ENCODE data around the gene PDLIM4.

PDLIM4 gene

DNA sequence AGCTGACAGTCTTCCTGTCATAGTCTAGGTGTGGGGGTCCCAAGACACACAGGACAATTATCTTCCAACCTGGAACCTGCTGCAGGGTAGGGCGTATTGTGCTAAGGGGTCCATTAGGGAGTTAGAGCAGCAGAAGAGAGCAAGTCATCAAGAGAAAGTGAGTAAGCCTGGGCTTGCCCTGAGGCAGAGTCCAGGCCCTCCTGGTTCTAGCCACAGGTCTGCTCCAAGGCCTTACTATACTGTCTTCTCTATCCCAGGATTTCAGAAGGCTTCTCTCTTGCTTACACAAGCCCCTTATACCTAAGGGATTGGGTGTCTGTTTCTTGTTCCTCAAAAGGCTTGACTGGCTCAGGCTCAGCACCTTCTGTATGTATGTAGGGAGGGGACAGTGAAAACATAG lies 37.5 kb upstream of the PDLIM4 start:
- Histone ChIP-seq H3K36me3 (ENCODE audit: control insufficient read depth, insufficient read depth, low read length) (no peaks in the 10 kb centered on the region), H3K27me3 (ENCODE audit: control insufficient read depth, insufficient read depth, low read length) (no peaks in the 10 kb centered on the region), H3K9ac (ENCODE audit: low read depth, low read length) (no peak overlapping the region), H3K9me3 (ENCODE audit: control insufficient read depth, insufficient read depth, low read length) (no peaks in the 10 kb centered on the region), H3K4me1 (ENCODE audit: control insufficient read depth, insufficient read depth, low read length) (no peaks in the 10 kb centered on the region), H3K4me3 (ENCODE audit: low read depth, low read length) (no peak overlapping the region)

DNA sequence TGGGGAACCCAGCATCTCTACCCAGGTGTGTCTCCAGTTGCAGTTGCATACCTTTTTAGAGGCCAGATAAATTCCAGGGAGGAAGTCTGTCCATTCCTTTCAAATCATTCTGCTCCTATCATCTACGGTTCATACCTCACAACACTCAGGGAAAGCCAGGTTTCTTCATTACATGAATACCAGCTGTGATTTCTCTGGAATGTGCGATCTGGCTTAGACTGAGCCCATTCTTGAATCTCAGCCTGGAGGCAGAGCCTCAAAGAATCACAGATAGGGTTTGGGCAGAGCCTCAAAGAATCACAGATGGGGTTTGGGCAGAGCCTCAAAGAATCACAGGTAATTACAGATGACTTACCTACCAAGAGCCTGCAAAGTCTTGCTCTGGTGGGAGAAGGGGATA lies 37.0 kb upstream of the PDLIM4 start:
- Histone ChIP-seq H3K9ac (ENCODE audit: low read depth, low read length) (no peak overlapping the region), H3K36me3 (ENCODE audit: control insufficient read depth, insufficient read depth, low read length) (no peaks in the 10 kb centered on the region), H3K4me3 (ENCODE audit: low read depth, low read length) (no peak overlapping the region), H3K4me1 (ENCODE audit: control insufficient read depth, insufficient read depth, low read length) (no peaks in the 10 kb centered on the region), H3K27me3 (ENCODE audit: control insufficient read depth, insufficient read depth, low read length) (peaks cover under 1% of the 10 kb centered on the region), H3K9me3 (ENCODE audit: control insufficient read depth, insufficient read depth, low read length) (no peaks in the 10 kb centered on the region)

DNA sequence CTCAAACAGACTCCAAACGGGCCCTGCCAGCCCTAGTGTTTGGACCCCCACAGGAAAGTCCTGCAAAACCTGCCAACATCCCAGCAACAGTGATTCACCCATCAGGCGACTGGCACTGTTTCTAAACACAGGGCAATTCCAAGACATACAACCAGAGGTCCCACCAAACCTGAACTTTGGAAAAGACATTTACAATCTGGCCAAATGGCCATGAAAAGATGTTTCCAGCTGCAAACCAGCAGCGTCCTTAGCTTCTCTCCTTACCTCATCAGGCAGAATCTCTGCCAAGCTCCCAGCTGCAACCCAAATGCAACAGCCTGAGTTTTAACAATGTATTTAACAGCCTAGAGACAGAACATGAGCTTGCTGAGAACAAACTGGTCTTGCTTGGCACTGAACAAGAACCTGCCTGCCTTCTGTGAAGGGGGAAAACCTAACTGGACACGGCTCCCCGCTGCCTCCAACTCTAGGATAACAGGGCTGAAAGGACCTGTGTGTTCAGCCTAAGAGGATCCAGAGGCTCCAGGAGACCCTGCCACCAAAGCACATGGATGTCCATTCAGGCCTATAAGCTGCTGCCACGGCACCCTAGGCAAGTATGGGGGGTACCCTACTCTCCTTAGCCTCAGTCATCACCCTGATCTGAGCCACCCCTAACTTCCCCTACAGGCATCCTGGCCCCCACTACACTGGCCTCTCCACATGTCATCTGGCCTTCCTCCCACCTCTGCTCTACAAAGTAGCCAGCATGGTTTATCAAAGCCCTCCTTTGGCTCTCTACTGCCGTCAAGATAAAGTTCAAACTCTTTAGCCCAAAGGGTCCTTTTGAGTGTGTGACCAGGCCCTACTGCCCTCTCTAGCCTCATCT lies 35.5 kb upstream of the PDLIM4 start:
- Histone ChIP-seq H3K36me3 (ENCODE audit: control insufficient read depth, insufficient read depth, low read length) (no peaks in the 10 kb centered on the region), H3K9ac (ENCODE audit: low read depth, low read length) (no peak overlapping the region), H3K9me3 (ENCODE audit: control insufficient read depth, insufficient read depth, low read length) (no peaks in the 10 kb centered on the region), H3K4me1 (ENCODE audit: control insufficient read depth, insufficient read depth, low read length) (no peaks in the 10 kb centered on the region), H3K27me3 (ENCODE audit: control insufficient read depth, insufficient read depth, low read length) (peaks cover 15% of the 10 kb centered on the region), H3K4me3 (ENCODE audit: low read depth, low read length) (no peak overlapping the region)

DNA sequence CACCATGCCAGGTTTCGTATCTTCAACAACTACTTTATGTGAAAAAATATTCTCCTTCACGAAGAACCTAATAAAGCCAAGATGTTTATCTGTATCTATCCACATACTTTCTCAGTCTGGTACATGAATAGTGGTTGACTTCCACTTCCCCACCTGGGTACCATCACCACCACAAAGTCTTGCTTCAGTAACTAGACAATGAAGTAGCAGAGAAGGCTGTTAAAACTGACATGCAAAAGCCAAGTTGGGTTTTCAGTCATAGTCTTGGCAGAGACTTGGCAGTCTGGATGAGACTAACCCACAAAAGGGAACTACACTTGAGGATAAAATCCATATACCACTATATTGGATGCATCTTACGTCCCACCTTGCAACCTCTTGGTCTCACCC lies 34.9 kb upstream of the PDLIM4 start:
- peaks cover 16% of the 10 kb centered on the region for H3K27me3 ChIP-seq (ENCODE audit: control insufficient read depth, insufficient read depth, low read length)
- no peak overlapping the region for H3K4me3 ChIP-seq (ENCODE audit: low read depth, low read length)
- H3K4me1 ChIP-seq (ENCODE audit: control insufficient read depth, insufficient read depth, low read length), result no peaks in the 10 kb centered on the region
- no peaks in the 10 kb centered on the region for H3K36me3 ChIP-seq (ENCODE audit: control insufficient read depth, insufficient read depth, low read length)
- H3K9me3 ChIP-seq (ENCODE audit: control insufficient read depth, insufficient read depth, low read length), result no peaks in the 10 kb centered on the region
- H3K9ac ChIP-seq (ENCODE audit: low read depth, low read length), result no peak overlapping the region

DNA sequence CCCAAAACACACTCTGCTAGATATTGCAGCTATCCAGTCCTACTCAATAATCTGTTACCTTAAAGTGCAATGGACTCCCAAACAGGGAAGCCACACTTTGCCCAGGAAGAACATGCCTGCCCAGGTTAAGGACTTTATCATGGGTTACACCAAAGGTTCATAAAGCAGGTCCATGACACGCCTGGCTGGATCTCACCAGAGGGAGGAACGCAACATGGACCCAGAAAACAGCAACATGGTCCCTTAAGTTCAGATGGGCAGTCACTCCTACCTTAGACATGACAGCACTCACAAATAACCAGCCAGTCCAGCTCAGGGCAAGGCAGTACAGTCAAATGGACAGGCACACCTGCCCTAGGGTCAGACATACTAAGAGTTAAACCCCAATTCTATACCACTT lies 33.6 kb upstream of the PDLIM4 start:
- Histone ChIP-seq H3K27me3 (ENCODE audit: control insufficient read depth, insufficient read depth, low read length) (peaks cover 20% of the 10 kb centered on the region), H3K4me1 (ENCODE audit: control insufficient read depth, insufficient read depth, low read length) (no peaks in the 10 kb centered on the region), H3K9ac (ENCODE audit: low read depth, low read length) (no peak overlapping the region), H3K9me3 (ENCODE audit: control insufficient read depth, insufficient read depth, low read length) (no peaks in the 10 kb centered on the region), H3K4me3 (ENCODE audit: low read depth, low read length) (no peak overlapping the region), H3K36me3 (ENCODE audit: control insufficient read depth, insufficient read depth, low read length) (no peaks in the 10 kb centered on the region)

DNA sequence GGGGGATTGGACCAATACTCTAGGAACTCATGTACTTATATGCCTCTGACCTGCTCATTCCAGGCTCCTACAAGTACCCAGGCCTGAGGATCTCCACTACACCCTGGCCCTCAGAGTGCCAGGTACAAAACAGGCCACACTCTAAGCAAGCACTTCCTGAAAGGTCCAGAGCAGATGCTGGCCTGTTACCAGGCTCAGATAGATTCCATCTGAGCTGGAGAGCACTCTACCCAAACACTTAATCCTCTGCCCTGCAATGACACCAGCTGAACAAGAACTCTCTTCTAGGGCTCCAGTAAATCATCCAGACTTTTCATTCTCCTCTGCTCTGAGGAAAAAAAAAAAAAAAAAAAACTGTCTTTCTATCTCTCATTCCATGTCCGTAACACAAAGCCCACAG lies 32.8 kb upstream of the PDLIM4 start:
- Histone ChIP-seq H3K36me3 (ENCODE audit: control insufficient read depth, insufficient read depth, low read length) (no peaks in the 10 kb centered on the region), H3K9ac (ENCODE audit: low read depth, low read length) (no peak overlapping the region), H3K4me3 (ENCODE audit: low read depth, low read length) (no peak overlapping the region), H3K9me3 (ENCODE audit: control insufficient read depth, insufficient read depth, low read length) (no peaks in the 10 kb centered on the region), H3K4me1 (ENCODE audit: control insufficient read depth, insufficient read depth, low read length) (no peaks in the 10 kb centered on the region), H3K27me3 (ENCODE audit: control insufficient read depth, insufficient read depth, low read length) (peaks cover 29% of the 10 kb centered on the region)

DNA sequence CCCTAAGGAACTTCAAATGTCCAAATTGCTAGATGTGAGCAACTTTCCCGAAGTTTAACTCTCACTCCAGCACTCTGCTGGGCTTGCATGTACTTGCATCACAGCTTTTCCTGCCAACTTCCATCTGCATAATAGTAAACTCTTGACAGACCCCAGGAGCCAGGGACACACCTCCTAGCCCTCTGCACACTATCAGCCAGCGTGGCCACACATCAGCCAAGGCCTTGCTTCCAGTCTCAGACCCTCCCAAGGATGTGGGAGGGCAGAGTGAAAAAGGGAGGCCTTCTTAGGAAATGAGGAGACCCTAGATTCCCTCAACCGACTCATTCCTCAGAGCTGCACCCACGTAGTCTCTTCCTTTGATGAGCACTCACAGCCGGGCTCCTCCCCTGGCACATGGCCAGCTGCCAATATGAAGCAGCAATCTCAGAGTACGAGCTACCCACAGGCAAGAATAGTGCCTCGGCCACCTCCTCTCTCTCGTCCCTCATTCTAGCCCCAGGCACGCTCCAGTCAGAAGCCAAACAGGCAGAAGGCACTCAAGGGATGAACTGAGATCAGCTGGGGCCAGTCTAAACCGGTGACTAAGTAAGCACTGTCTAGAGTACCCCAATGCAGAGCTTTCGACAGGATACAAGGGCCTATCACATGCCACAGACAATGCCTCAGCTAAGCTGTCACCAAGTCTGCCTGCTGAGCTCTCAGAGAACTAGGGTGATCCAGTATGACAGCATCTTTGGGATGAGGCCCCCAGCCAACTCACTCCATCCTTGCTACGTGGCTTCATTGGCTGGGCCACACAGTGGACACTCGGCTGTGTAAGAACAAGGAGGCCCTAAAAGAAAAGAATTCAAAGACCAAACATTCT lies 32.1 kb upstream of the PDLIM4 start:
- H3K9me3 ChIP-seq (ENCODE audit: control insufficient read depth, insufficient read depth, low read length), result no peaks in the 10 kb centered on the region
- H3K4me1 ChIP-seq (ENCODE audit: control insufficient read depth, insufficient read depth, low read length), result no peaks in the 10 kb centered on the region
- no peak overlapping the region for H3K4me3 ChIP-seq (ENCODE audit: low read depth, low read length)
- H3K36me3 ChIP-seq (ENCODE audit: control insufficient read depth, insufficient read depth, low read length), result no peaks in the 10 kb centered on the region
- no peak overlapping the region for H3K9ac ChIP-seq (ENCODE audit: low read depth, low read length)
- peaks cover 29% of the 10 kb centered on the region for H3K27me3 ChIP-seq (ENCODE audit: control insufficient read depth, insufficient read depth, low read length)

DNA sequence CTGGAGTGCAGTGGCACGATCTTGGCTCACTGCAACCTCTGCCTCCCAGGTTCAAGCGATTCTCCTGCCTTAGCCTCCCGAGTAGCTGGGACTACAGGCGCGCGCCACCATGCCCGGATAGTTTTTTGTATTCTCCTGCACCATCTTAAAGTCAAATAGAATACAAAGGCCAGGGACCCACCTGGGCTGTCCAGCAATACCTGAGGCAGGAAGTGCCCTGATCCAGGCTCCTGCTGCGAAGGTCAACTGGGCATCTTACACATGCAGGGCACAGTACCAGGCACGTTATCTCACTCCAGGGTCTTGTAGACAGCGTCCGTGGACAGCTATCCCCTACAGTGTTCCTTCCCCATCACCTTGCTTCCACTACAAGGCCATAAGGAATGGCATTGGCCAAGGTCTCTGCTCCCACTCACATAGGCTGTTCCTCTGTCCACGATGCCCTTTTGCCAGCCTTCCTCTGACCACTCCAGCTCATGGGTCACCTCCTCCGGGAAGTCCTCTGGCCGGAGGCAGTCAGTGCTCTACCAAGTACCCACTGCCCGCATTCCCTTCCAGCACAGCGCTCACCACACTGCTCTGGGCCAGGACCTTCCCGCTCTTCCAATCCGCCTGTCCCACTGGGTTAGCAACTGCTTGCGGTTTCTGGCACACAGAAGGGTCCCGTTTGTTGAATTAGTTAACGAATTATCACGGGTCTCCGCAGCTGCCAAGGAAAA lies 30.8 kb upstream of the PDLIM4 start:
- Histone ChIP-seq H3K9ac (ENCODE audit: low read depth, low read length) (no peak overlapping the region), H3K36me3 (ENCODE audit: control insufficient read depth, insufficient read depth, low read length) (no peaks in the 10 kb centered on the region), H3K4me1 (ENCODE audit: control insufficient read depth, insufficient read depth, low read length) (no peaks in the 10 kb centered on the region), H3K9me3 (ENCODE audit: control insufficient read depth, insufficient read depth, low read length) (no peaks in the 10 kb centered on the region), H3K27me3 (ENCODE audit: control insufficient read depth, insufficient read depth, low read length) (peaks cover 29% of the 10 kb centered on the region), H3K4me3 (ENCODE audit: low read depth, low read length) (peak overlapping the region; percentile 65)

DNA sequence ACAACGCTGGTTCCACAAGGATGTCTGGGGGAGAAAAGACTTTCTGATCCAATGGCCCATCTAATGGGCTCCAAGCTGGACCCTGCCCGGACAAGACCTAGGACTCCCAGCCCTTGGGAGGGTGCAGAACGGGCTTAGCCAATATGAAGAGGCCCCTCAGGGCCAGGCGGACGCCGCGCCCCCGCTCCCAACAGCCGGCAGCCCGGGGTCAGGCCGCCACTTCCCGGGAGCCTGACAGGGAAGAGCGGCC lies 30.3 kb upstream of the PDLIM4 start:
- Histone ChIP-seq H3K27me3 (ENCODE audit: control insufficient read depth, insufficient read depth, low read length) (peaks cover 29% of the 10 kb centered on the region), H3K4me3 (ENCODE audit: low read depth, low read length) (peak overlapping the region; percentile 65), H3K9ac (ENCODE audit: low read depth, low read length) (no peak overlapping the region), H3K4me1 (ENCODE audit: control insufficient read depth, insufficient read depth, low read length) (no peaks in the 10 kb centered on the region), H3K36me3 (ENCODE audit: control insufficient read depth, insufficient read depth, low read length) (no peaks in the 10 kb centered on the region), H3K9me3 (ENCODE audit: control insufficient read depth, insufficient read depth, low read length) (no peaks in the 10 kb centered on the region)

DNA sequence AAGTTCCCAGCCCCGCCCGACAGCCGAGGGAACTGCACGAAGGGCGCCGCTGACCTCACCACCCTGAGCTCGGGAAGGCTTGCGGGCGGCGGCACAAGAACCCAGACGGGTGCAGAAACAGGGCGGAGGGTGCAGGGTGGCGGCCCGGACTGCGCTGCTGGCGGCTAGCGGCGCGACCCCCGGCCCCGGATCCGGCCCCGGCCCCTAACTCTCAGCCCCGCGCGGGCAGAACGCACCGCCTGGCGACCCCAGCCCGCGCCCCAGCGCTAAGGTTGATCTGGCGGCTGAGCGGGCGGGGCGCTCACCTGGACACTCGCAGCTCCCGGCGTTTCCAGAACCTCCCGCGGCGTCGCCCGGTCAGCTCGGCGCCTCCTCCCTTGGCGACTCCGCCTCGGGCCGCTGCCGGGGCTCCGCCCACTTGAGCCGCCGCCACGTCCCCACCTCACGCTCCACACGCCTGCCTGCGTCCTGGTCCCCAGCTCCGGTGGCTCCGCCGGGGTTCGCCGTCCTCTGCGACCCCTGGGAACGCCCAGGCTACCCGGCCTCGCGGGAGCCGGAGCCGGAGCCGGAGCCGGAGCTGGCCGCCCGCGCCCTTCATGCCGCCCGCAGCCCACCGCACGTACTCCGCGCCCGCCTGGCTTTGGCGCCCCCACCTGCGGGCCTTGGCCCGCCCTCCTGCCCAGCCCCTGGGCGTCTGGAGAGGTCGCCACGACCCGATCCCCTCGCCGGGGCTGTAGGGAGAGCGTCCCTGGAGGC lies 29.8 kb upstream of the PDLIM4 start, which contains the start of gene P4HA2:
P4HA2 (minus strand) TSS at position 369 of the 756 bp plus-strand sequence. CDS start 9,227 bp downstream, outside the sequence.
- peaks cover 29% of the 10 kb centered on the region for H3K27me3 ChIP-seq (ENCODE audit: control insufficient read depth, insufficient read depth, low read length)
- no peaks in the 10 kb centered on the region for H3K4me1 ChIP-seq (ENCODE audit: control insufficient read depth, insufficient read depth, low read length)
- H3K4me3 ChIP-seq (ENCODE audit: low read depth, low read length), result peak within 1 kb of the TSS; percentile 65
- H3K36me3 ChIP-seq (ENCODE audit: control insufficient read depth, insufficient read depth, low read length), result no peaks in the 10 kb centered on the region
- peak within 1 kb of the TSS; percentile 79 for H3K9ac ChIP-seq (ENCODE audit: low read depth, low read length)
- H3K9me3 ChIP-seq (ENCODE audit: control insufficient read depth, insufficient read depth, low read length), result no peaks in the 10 kb centered on the region

Measured in iPS-15b (cell line).